B cell (primary cell): ENCODE data around the gene OXNAD1.

ENCODE experiments used
- CTCF ChIP-seq: fragments of 200-600 bp; IDR thresholded peaks from one replicate; pipeline ENCODE4 v1.8.0; 2022; ENCODE audit warnings: antibody characterized with exemption, mild to moderate bottlenecking
- EZH2 ChIP-seq: IDR thresholded peaks from 2 replicates; pipeline ENCODE4 v1.6.1; 2012; ENCODE audit warnings: borderline replicate concordance, low read depth, mild to moderate bottlenecking, moderate library complexity, low read length; ENCODE audit not compliant: insufficient read depth, poor library complexity, severe bottlenecking

GRCh38 chr3:16328124-16328523 lies 63.1 kb downstream of the OXNAD1 start:
- TF ChIP-seq CTCF (no peak), EZH2 (no peak)
